Measurements from ENCODE around the gene ANKS6.

ANKS6 gene

DNA sequence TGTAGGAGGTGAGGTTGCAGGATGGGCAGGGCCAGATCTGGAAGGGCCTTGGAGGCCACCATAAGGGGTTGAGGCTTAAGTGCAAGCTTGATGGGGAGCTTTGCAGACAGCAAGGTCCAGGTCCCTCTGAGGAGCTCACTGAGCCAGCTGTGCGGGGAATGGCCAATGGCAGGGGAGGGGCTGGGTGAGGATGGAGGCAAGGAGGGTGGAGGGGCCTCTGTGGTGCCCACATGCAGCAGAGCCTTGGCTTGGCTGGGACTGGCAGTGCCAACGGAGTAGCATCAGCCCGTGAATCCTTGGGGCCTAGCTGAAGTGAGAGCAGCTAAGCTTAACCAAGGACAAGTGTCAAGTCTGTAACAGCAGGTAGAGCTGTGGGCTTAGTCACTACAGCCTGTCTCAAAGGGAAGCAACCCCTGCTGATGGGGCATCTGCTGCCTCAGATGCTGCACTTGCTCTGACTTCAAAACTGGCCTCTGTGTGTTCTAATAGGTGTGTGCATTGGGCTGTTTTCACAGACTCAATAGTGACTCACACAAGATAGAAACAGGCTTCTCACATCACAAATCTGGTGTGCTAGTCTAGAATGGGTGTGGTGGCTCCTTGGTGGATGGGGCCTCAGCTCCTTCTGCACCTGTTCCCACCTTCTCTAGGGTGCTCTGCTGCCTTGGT, 27.4 kb upstream of the ANKS6 start:
- TF ChIP-seq, protein P1, sequence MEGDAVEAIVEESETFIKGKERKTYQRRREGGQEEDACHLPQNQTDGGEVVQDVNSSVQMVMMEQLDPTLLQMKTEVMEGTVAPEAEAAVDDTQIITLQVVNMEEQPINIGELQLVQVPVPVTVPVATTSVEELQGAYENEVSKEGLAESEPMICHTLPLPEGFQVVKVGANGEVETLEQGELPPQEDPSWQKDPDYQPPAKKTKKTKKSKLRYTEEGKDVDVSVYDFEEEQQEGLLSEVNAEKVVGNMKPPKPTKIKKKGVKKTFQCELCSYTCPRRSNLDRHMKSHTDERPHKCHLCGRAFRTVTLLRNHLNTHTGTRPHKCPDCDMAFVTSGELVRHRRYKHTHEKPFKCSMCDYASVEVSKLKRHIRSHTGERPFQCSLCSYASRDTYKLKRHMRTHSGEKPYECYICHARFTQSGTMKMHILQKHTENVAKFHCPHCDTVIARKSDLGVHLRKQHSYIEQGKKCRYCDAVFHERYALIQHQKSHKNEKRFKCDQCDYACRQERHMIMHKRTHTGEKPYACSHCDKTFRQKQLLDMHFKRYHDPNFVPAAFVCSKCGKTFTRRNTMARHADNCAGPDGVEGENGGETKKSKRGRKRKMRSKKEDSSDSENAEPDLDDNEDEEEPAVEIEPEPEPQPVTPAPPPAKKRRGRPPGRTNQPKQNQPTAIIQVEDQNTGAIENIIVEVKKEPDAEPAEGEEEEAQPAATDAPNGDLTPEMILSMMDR (IDR thresholded peaks at IDR 0.05; ENCODE audit: low read depth, low read length) = no peak
- TF ChIP-seq, protein P2, sequence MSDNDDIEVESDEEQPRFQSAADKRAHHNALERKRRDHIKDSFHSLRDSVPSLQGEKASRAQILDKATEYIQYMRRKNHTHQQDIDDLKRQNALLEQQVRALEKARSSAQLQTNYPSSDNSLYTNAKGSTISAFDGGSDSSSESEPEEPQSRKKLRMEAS (IDR thresholded peaks at IDR 0.05; ENCODE audit: low read depth, low read length) = no peak
- TF ChIP-seq POLR2A (IDR thresholded peaks at IDR 0.05; ENCODE audit: extremely low read depth, insufficient read length) = no peak
- TF ChIP-seq MYC (IDR thresholded peaks at IDR 0.05; ENCODE audit: low read depth, low read length) = no peak
- DNase-seq (ENCODE audit: low read depth) = no peak
- H3K4me3 ChIP-seq (ENCODE audit: low read depth, low read length) = no peak overlapping the region

DNA sequence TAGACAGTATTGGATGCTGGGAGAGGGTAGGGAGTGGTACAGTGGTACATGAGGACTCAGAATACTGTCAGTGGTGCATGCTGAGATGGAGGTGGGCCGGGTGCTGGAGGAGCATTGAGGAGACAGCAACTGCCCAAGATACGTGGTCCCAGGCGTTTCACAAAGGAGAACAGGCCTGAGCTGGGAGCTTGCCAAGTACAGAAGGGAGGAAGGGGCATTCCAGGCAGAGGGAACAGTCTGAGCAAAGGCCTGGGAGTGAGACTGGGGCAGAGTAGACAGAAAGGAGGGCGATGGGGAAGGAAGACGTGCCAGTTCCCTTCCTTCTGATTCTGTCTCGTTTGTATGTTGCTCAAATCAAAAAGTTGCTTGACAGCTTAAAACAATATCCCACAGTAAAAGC, 26.3 kb upstream of the ANKS6 start:
- H3K4me3 ChIP-seq (ENCODE audit: low read depth, low read length) = no peak overlapping the region
- no peak for DNase-seq (ENCODE audit: low read depth)
- TF ChIP-seq POLR2A (IDR thresholded peaks at IDR 0.05; ENCODE audit: extremely low read depth, insufficient read length) (no peak), MYC (IDR thresholded peaks at IDR 0.05; ENCODE audit: low read depth, low read length) (no peak)
- TF ChIP-seq, protein P1 (IDR thresholded peaks at IDR 0.05; ENCODE audit: low read depth, low read length) = no peak
- TF ChIP-seq, protein P2 (IDR thresholded peaks at IDR 0.05; ENCODE audit: low read depth, low read length) = no peak

DNA sequence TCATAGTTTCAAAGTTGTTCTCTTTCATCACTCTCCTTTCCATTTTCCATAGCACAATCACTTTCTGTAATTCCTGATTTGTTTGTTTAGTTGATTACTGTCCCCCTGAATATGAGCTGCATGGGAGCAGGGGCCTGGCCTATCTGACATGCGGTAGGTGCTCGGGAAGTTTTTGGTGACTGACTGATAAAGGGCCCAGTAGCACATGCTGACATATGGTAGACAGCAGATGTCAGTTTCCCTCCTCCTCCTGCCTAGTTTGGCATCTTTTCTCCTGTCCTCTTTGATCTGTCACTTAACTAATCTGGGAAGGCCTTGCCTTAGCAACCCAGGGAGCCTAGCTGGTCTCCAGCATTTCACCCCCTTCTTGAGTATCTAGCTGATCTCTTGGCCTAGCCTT, 25.5 kb upstream of the ANKS6 start:
- DNase-seq (ENCODE audit: low read depth) = no peak
- TF ChIP-seq MYC (IDR thresholded peaks at IDR 0.05; ENCODE audit: low read depth, low read length) (no peak), POLR2A (IDR thresholded peaks at IDR 0.05; ENCODE audit: extremely low read depth, insufficient read length) (no peak)
- TF ChIP-seq, protein P2 (IDR thresholded peaks at IDR 0.05; ENCODE audit: low read depth, low read length) = no peak
- TF ChIP-seq, protein P1 (IDR thresholded peaks at IDR 0.05; ENCODE audit: low read depth, low read length) = no peak

DNA sequence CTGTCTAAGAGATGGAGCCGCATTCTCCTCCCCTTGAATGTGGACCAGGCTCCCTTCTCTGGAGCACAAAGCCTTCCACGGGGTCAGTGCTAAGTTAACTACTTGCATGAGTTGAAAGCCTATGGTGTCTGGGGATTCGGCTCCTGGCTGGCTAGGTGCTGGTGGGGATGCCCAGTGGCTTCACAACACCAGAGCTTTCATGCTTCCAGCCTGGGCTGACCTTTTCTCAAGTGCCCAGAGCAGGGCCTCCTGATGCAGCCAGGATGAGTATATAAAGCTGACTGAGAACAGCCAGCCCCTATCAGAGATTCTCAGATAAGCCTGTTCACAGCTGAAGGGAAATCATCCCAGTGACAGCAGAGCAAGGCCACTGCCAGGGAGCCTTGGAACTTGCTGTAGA, 22.9 kb upstream of the ANKS6 start:
- H3K4me3 ChIP-seq (ENCODE audit: low read depth, low read length) = no peak overlapping the region
- DNase-seq (ENCODE audit: low read depth) = no peak
- TF ChIP-seq POLR2A (IDR thresholded peaks at IDR 0.05; ENCODE audit: extremely low read depth, insufficient read length) = no peak
- TF ChIP-seq, protein P2 (IDR thresholded peaks at IDR 0.05; ENCODE audit: low read depth, low read length) = no peak
- TF ChIP-seq MYC (IDR thresholded peaks at IDR 0.05; ENCODE audit: low read depth, low read length) = no peak
- TF ChIP-seq, protein P1 (IDR thresholded peaks at IDR 0.05; ENCODE audit: low read depth, low read length) = no peak

More for the DNA sequence above, 25.5 kb upstream of the ANKS6 start:
- H3K4me3 ChIP-seq (ENCODE audit: low read depth, low read length) = no peak overlapping the region

DNA sequence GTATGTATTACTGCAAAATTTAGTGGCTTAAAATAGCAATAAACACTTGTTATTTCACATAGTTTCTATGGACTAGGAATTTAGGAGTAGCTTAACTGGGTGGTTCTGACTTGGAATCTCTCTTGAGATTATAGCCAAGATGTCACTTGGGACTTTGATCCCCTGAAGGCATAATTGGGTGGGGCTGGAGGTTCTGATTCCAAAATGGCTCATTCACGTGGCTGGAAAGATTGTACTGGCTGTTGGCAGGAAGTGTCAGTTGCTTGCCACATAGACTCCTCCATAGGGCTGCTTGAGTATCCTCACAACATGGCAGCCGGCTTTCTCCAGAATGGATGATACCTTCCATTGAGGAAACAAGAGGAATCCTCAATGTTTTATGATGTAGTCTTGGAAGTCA, 22.4 kb upstream of the ANKS6 start:
- H3K4me3 ChIP-seq (ENCODE audit: low read depth, low read length) = no peak overlapping the region
- no peak for DNase-seq (ENCODE audit: low read depth)
- TF ChIP-seq, protein P2 (IDR thresholded peaks at IDR 0.05; ENCODE audit: low read depth, low read length) = no peak
- TF ChIP-seq, protein P1 (IDR thresholded peaks at IDR 0.05; ENCODE audit: low read depth, low read length) = no peak
